Retinal pigment epithelial cell (primary cell): Measurements from ENCODE around the gene DLGAP1.

ENCODE experiments used
- DNase-seq: peaks from one replicate; pipeline ENCODE4 v3.0.0-alpha.2; 2010; ENCODE audit warnings: low read depth
- H3K4me3 ChIP-seq: 2 replicates; pipeline ENCODE4 v1.5.1; 2011; ENCODE audit warnings: mild to moderate bottlenecking, low read length, control low read depth, moderate library complexity
- TF ChIP-seq, protein P1 (sequence below): conservative IDR thresholded peaks from 2 replicates; pipeline ENCODE4 v1.5.1; 2011; ENCODE audit warnings: low read depth, low read length, control low read depth, inconsistent platforms

The DLGAP1 gene

DNA sequence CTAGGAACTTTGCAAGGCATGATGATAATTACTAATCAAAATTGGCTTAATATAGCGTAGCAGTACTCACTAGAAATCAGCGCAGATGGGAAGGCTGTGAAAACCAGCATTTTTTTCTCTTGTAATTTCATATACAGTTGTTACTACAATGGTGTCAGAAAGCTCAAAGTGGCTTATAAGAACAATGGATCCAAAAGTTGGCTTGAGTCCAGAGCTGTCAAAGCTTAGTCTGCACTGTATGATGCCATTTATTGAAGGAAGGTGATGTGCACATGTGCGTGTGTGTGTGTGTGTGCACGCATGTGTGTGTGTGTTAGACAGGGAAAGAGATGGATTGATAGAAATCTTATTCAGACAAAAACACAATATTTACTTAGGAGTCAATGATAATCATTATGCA lies 663.9 kb downstream of the DLGAP1 start:
- no peak for DNase-seq
- TF ChIP-seq, protein P1, sequence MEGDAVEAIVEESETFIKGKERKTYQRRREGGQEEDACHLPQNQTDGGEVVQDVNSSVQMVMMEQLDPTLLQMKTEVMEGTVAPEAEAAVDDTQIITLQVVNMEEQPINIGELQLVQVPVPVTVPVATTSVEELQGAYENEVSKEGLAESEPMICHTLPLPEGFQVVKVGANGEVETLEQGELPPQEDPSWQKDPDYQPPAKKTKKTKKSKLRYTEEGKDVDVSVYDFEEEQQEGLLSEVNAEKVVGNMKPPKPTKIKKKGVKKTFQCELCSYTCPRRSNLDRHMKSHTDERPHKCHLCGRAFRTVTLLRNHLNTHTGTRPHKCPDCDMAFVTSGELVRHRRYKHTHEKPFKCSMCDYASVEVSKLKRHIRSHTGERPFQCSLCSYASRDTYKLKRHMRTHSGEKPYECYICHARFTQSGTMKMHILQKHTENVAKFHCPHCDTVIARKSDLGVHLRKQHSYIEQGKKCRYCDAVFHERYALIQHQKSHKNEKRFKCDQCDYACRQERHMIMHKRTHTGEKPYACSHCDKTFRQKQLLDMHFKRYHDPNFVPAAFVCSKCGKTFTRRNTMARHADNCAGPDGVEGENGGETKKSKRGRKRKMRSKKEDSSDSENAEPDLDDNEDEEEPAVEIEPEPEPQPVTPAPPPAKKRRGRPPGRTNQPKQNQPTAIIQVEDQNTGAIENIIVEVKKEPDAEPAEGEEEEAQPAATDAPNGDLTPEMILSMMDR, result no peak
- H3K4me3 ChIP-seq, result no peak overlapping the region

DNA sequence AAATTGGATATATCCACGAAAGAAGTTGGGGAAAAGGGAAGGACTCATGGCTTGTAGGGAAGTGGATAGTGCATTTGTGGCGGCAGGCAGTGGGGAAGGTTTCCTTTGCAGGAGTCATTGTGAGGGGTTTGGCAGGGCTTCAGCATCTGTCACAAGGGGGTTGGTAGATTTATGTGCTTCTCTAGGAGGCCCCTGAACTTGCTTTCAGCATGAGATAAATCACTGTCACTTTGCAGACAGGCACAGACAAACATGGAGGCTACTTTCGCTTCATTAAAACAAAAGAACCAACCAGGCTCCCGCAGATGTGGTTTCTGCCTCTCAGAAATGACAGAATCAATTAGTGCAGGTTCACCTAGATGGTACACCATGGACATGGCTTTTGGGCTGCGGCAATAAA lies 664.4 kb downstream of the DLGAP1 start:
- no peak for DNase-seq
- no peak overlapping the region for H3K4me3 ChIP-seq
- TF ChIP-seq, protein P1, result no peak

DNA sequence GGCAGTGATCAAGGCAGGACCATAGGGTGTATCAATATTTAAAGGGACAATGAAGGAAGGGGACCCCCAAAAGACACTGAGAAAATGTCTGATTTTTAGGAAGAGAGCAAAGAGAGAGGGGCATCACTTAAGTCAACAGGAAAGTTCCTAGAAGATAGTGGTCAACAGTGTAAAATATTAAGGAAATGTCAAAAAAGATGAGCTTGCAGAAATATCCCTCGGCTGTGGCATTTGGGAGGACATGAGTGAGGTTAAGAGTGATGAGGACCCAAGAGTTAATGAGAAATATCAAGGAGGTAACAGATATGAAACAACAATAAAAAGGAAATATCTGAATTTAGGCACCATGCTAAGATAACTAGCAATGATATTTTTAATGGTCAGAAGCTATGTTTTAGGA lies 665.6 kb downstream of the DLGAP1 start:
- no peak for DNase-seq
- TF ChIP-seq, protein P1, result no peak
- no peak overlapping the region for H3K4me3 ChIP-seq

DNA sequence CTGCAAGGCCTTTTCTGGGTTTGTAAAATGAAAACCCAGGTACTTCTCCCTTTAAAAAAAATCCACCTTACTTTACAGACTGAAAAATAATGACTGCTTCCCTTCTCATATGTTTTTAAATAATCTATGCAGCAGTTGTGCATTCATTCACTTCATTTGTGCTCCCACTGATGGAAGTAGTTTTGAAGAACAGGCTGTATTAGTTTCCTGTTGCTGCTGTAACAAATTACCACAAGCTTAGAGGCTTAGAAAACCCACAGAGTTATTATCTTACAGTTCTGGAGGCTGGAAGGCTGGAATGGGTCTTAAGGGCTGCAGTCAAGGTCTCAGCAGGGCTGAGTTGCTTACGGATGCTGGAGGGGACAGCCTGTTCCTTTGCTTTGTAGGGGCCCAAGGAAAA lies 670.2 kb downstream of the DLGAP1 start:
- TF ChIP-seq, protein P1, result no peak
- no peak for DNase-seq
- no peak overlapping the region for H3K4me3 ChIP-seq

- H3K4me3 ChIP-seq, result no peak overlapping the region
- TF ChIP-seq, protein P1, result no peak
- no peak for DNase-seq
Measured at GRCh38 chr18:3782901-3783300, 672.2 kb downstream of the DLGAP1 start.

- TF ChIP-seq, protein P1, result no peak
- DNase-seq, result no peak
- H3K4me3 ChIP-seq, result no peak overlapping the region
Measured at GRCh38 chr18:3777719-3778118, 677.4 kb downstream of the DLGAP1 start.

- no peak overlapping the region for H3K4me3 ChIP-seq
- no peak for DNase-seq
- TF ChIP-seq, protein P1, result no peak
Measured at GRCh38 chr18:3777122-3777521, 678.0 kb downstream of the DLGAP1 start.
